ENCODE data around the gene TENT4A.

TENT4A gene

GRCh38 chr5:6727231-6727630 is 14.0 kb downstream of the TENT4A start:
- DNase-seq (ENCODE audit: extremely low read depth, low read depth) = no peak
- TF ChIP-seq, protein P1, sequence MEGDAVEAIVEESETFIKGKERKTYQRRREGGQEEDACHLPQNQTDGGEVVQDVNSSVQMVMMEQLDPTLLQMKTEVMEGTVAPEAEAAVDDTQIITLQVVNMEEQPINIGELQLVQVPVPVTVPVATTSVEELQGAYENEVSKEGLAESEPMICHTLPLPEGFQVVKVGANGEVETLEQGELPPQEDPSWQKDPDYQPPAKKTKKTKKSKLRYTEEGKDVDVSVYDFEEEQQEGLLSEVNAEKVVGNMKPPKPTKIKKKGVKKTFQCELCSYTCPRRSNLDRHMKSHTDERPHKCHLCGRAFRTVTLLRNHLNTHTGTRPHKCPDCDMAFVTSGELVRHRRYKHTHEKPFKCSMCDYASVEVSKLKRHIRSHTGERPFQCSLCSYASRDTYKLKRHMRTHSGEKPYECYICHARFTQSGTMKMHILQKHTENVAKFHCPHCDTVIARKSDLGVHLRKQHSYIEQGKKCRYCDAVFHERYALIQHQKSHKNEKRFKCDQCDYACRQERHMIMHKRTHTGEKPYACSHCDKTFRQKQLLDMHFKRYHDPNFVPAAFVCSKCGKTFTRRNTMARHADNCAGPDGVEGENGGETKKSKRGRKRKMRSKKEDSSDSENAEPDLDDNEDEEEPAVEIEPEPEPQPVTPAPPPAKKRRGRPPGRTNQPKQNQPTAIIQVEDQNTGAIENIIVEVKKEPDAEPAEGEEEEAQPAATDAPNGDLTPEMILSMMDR (IDR thresholded peaks at IDR 0.05; ENCODE audit: low read depth, low read length) = no peak

- TF ChIP-seq, protein P1 (IDR thresholded peaks at IDR 0.05; ENCODE audit: low read depth, low read length) = no peak
- DNase-seq (ENCODE audit: extremely low read depth, low read depth) = no peak
These were observed 15.0 kb downstream of the TENT4A start for GRCh38 chr5:6728011-6728794.

DNA sequence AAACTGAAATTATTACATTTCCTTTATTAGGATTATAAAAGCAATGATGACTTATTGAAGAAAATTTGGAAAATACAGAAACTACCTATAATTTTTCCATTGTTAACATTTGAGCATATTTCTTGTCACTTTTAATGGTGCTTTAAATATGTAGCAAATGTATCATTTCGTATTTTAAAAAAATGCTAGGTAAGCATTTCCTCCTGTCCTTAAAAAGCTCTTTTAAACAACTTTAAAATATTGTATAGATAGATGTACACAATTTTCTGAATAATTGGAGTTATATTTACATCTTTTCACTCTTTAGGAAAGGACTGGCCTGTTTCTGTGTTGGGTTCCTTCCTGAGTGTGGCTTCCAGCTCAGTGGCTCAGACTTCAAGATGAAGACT is 15.6 kb downstream of the TENT4A start:
- TF ChIP-seq, protein P1 (IDR thresholded peaks at IDR 0.05; ENCODE audit: low read depth, low read length) = no peak

GRCh38 chr5:6729386-6730310 is 16.4 kb downstream of the TENT4A start:
- no peak for DNase-seq (ENCODE audit: extremely low read depth, low read depth)
- TF ChIP-seq, protein P1 (IDR thresholded peaks at IDR 0.05; ENCODE audit: low read depth, low read length) = no peak

More for the DNA sequence above, 15.6 kb downstream of the TENT4A start:
- DNase-seq (ENCODE audit: extremely low read depth, low read depth) = no peak

DNA sequence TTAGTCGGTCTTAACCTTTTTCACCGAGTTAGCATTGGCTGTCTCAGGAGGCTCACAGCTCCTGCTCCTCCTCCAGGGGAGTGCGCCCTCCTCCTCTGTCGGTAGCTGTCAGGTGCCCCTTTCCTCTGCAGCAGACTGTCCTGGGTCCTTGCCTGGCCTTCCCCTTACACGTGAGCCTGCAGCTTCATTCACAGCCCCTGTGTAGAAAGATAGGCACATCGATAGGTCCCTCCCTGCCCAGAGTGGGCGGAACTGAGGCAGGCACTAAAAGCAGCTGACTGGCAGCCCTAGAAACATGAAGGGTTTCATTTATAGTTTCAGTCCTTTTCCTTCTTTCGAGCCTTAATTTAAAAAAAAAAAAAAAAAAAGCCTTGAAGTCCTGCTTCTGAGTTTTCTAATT is 17.2 kb downstream of the TENT4A start:
- DNase-seq (ENCODE audit: extremely low read depth, low read depth) = no peak
- TF ChIP-seq, protein P1 (IDR thresholded peaks at IDR 0.05; ENCODE audit: low read depth, low read length) = no peak

- TF ChIP-seq, protein P1 (IDR thresholded peaks at IDR 0.05; ENCODE audit: low read depth, low read length) = no peak
- DNase-seq (ENCODE audit: extremely low read depth, low read depth) = no peak
These were observed 17.6 kb downstream of the TENT4A start for GRCh38 chr5:6730807-6731206.

Data from AG09319 (cell line).